Ectodermal cell (in vitro differentiated cells): ENCODE data around the gene SGCD.
"Not testable (repeated sequence)": the region's sequence is repeated elsewhere in the genome, so short reads cannot be mapped to it uniquely, and the experiment has no call there.

Source experiments
- H3K27ac ChIP-seq: 2 replicates; pipeline ENCODE4 v1.7.0; 2013; ENCODE audit warnings: mild to moderate bottlenecking, low read depth, low read length; ENCODE audit not compliant: insufficient read depth, poor library complexity, severe bottlenecking
- H3K27me3 ChIP-seq: 2 replicates; pipeline ENCODE4 v1.7.0; 2013; ENCODE audit warnings: mild to moderate bottlenecking, low read length; ENCODE audit not compliant: insufficient read depth, control insufficient read depth, poor library complexity, severe bottlenecking
- H3K36me3 ChIP-seq: one replicate; pipeline ENCODE4 v1.7.0; 2013; ENCODE audit warnings: low read length; ENCODE audit not compliant: control insufficient read depth, insufficient read depth
- H3K4me1 ChIP-seq: one replicate; pipeline ENCODE4 v1.7.0; 2013; ENCODE audit warnings: low read length; ENCODE audit not compliant: control insufficient read depth, insufficient read depth
- H3K4me3 ChIP-seq: 2 replicates; pipeline ENCODE4 v1.7.0; 2013; ENCODE audit warnings: low read depth, low read length, control low read depth; ENCODE audit not compliant: insufficient read depth
- H3K9me3 ChIP-seq: 2 replicates; pipeline ENCODE4 v1.7.0; 2013; ENCODE audit warnings: mild to moderate bottlenecking, low read length, moderate library complexity; ENCODE audit not compliant: control insufficient read depth
- WGBS, 2 experiments: methylation state at CpG; one replicate each; pipeline ENCODE4 v1.1.7; 2013; ENCODE audit warnings: missing lambda C conversion rate in 2 of 2; 5-methylcytosine and 5-hydroxymethylcytosine counted together

The SGCD gene

DNA sequence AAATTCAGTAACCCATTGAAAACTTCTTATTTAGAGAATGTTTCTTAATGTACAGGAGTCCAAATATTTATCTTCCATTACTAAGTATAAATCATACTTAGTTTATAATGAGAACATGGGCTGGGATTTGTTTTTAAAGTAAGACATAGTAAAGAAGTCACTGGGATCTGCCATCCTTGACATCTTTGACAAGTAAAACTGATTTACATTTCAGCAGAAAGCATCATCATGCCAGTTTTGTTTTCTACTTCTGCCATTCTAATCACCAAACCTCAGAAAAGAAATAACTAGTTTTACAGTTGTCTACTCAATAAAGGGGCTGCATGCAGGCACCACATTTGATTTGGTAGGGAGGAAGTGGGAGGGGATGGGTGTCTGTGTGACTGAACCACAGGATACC, 301.5 kb downstream of the SGCD start:
- H3K9me3 ChIP-seq = no peaks in the 10 kb centered on the region
- no peaks in the 10 kb centered on the region for H3K36me3 ChIP-seq
- H3K27me3 ChIP-seq = no peaks in the 10 kb centered on the region
- H3K4me3 ChIP-seq = no peak overlapping the region
- H3K27ac ChIP-seq = no peak overlapping the region
- H3K4me1 ChIP-seq = no peaks in the 10 kb centered on the region

GRCh38 chr5:156631005-156631404, 304.0 kb downstream of the SGCD start:
- WGBS, 2 experiments = 89 to 100% methylated on average over 1 of the region's 1 CpG
- Histone ChIP-seq H3K27me3 (no peaks in the 10 kb centered on the region), H3K27ac (no peak overlapping the region), H3K4me1 (no peaks in the 10 kb centered on the region), H3K9me3 (no peaks in the 10 kb centered on the region), H3K36me3 (no peaks in the 10 kb centered on the region), H3K4me3 (no peak overlapping the region)

GRCh38 chr5:156634301-156634700, 307.3 kb downstream of the SGCD start:
- Histone ChIP-seq H3K27me3 (no peaks in the 10 kb centered on the region), H3K4me1 (no peaks in the 10 kb centered on the region), H3K9me3 (no peaks in the 10 kb centered on the region), H3K4me3 (no peak overlapping the region), H3K36me3 (no peaks in the 10 kb centered on the region), H3K27ac (no peak overlapping the region)
- WGBS, 2 experiments = 83 to 89% methylated on average over 2 of the region's 2 CpGs

DNA sequence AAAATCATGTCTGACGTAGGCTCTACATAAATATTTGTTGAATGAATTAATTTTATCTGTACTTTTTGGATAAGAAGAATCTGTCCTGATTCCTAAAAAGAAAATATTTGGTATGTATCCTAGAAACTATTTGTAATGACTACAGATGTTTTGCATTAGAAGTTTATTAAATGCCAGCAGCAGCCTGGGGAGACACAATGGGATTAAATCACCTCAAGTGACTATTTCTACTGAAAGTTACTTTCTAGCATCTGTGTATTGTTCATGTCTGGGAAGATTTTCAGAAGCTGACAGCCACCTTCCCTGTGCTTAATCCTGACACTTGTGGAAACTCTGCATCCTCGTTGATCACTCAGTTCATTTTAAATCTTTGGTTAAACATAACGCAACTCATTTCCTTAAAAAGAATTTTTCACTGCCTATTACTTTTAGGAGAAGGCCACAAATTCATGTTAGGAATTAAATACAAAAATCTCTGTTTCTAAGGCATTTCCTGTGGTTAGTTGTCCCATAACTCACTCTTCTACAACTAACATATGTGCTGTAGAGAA, 313.8 kb downstream of the SGCD start:
- H3K27me3 ChIP-seq = no peaks in the 10 kb centered on the region
- H3K27ac ChIP-seq = no peak overlapping the region
- no peak overlapping the region for H3K4me3 ChIP-seq
- H3K4me1 ChIP-seq = no peaks in the 10 kb centered on the region
- 88 to 100% methylated on average over 1 to 2 of the region's 3 CpGs for WGBS, 2 experiments
- no peaks in the 10 kb centered on the region for H3K9me3 ChIP-seq
- H3K36me3 ChIP-seq = no peaks in the 10 kb centered on the region

- Histone ChIP-seq H3K36me3 (no peaks in the 10 kb centered on the region), H3K27me3 (no peaks in the 10 kb centered on the region), H3K27ac (no peak overlapping the region), H3K4me1 (peaks cover 2% of the 10 kb centered on the region), H3K9me3 (no peaks in the 10 kb centered on the region), H3K4me3 (no peak overlapping the region)
- 89 to 96% methylated on average over 1 of the region's 1 CpG for WGBS, 2 experiments
Measured at GRCh38 chr5:156641686-156642085, 314.7 kb downstream of the SGCD start.

DNA sequence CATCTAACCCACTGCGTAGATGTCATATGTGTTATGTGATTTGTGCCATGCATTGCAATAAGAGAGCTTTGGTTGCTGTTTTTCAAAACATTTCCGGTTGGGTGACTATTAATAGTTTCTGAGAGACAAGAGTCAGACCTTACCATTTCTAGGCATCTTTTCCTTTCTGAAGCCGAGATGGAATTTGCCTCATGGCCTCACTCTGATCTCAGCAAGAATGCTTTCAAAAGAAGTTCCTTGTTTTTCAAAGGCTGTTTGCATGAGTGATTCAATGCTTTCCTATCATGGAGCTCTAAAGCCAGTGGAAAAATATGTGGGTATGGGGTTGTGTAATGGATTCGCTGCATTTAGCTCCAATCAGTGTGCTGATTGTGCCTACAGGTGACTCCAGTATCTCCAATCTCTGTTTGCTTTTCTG, 320.1 kb downstream of the SGCD start:
- Histone ChIP-seq H3K27me3 (no peaks in the 10 kb centered on the region), H3K9me3 (no peaks in the 10 kb centered on the region), H3K4me3 (no peak overlapping the region), H3K4me1 (peaks cover 10% of the 10 kb centered on the region), H3K27ac (no peak overlapping the region), H3K36me3 (no peaks in the 10 kb centered on the region)
- WGBS, 2 experiments = 71% methylated on average over 4 of the region's 4 CpGs

- H3K9me3 ChIP-seq = no peaks in the 10 kb centered on the region
- H3K4me3 ChIP-seq = no peak overlapping the region
- no peaks in the 10 kb centered on the region for H3K36me3 ChIP-seq
- no peaks in the 10 kb centered on the region for H3K4me1 ChIP-seq
- H3K27me3 ChIP-seq = no peaks in the 10 kb centered on the region
- H3K27ac ChIP-seq = no peak overlapping the region
Measured at GRCh38 chr5:156654444-156654843, 327.5 kb downstream of the SGCD start.

DNA sequence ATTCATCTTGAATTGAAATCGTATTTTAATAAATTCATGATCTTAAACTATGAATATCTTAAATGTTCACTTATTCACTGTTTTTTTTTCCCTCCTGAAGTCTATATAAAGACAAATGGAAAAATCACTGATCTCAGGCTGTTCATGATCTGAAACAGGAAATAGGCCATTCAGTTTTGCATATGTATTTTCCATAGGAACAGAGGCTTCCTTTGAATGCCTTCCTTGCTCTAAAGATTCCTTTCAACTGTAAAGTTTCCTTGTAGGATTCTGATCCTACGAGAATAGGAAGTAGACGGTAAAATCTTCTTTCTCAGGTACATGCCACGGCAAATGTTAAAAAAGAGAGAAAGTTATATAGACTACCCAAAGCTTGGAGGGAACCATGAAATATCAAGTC, 328.8 kb downstream of the SGCD start:
- no peaks in the 10 kb centered on the region for H3K9me3 ChIP-seq
- no peak overlapping the region for H3K4me3 ChIP-seq
- H3K4me1 ChIP-seq = no peaks in the 10 kb centered on the region
- no peaks in the 10 kb centered on the region for H3K27me3 ChIP-seq
- WGBS, 2 experiments = 82% methylated on average over 4 of the region's 4 CpGs; no CpG with 5 or more reads in 1 of the 2 experiments
- H3K36me3 ChIP-seq = no peaks in the 10 kb centered on the region
- H3K27ac ChIP-seq = no peak overlapping the region

GRCh38 chr5:156664832-156665231, 337.9 kb downstream of the SGCD start:
- not testable (repeated sequence) for H3K27ac ChIP-seq, H3K4me1 ChIP-seq, H3K27me3 ChIP-seq, H3K36me3 ChIP-seq, H3K4me3 ChIP-seq, H3K9me3 ChIP-seq
- 84 to 93% methylated on average over 7 of the region's 10 CpGs for WGBS, 2 experiments

DNA sequence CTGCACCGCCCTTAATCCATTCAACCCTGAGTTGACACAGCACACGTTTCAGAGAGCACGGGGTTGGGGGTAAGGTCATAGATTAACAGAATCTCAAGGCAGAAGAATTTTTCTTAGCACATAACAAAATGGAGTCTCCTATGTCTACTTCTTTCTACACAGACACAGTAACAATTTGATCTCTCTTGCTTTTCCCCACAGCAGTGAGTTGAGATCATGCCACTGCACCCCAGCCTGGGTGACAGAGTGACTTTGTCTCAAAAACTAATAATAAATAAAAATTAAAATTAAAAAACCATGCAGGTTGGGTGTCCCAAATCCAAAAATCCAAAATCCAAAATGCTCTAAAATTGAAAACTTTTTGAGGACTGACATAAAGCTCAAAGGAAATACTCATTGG, 339.7 kb downstream of the SGCD start:
- H3K4me3 ChIP-seq, H3K27me3 ChIP-seq, H3K27ac ChIP-seq, H3K4me1 ChIP-seq, H3K9me3 ChIP-seq, H3K36me3 ChIP-seq: not testable (repeated sequence)
- no CpG with 5 or more reads among the region's 3 CpGs for WGBS, 2 experiments

- Histone ChIP-seq H3K4me3 (no peak overlapping the region), H3K4me1 (peaks cover 6% of the 10 kb centered on the region), H3K36me3 (no peaks in the 10 kb centered on the region), H3K27me3 (no peaks in the 10 kb centered on the region), H3K27ac (no peak overlapping the region), H3K9me3 (no peaks in the 10 kb centered on the region)
- 91 to 93% methylated on average over 3 of the region's 3 CpGs for WGBS, 2 experiments
Measured at GRCh38 chr5:156667616-156668015, 340.7 kb downstream of the SGCD start.
